Thyroid gland (tissue), 4 donors: ENCODE measurements around the gene EML4. TPM values are rescaled to one million over a fixed set of nuclear protein-coding genes. Genes with fewer than 3 reads are reported as not detected.
"Not testable (repeated sequence)": the region's sequence is repeated elsewhere in the genome, so short reads cannot be mapped to it uniquely, and the experiment has no call there.

Experiments used
- DNase-seq, 2 donors: peaks; one replicate each; pipeline ENCODE4 v3.0.0-alpha.2; 2019
- H3K27ac ChIP-seq, 3 donors: fragments of 200-600 bp; sonication (generic); 1 replicate in 2 of 3; 2 replicates in 1 of 3; pipeline ENCODE4 v1.5.1; 2016 to 2019; ENCODE audit warnings: mild to moderate bottlenecking in 1 of 3, moderate library complexity in 1 of 3
- H3K27me3 ChIP-seq: fragments of 200-600 bp; sonication (generic); one replicate; pipeline ENCODE4 v1.5.1; 2019
- H3K36me3 ChIP-seq, 2 donors: fragments of 200-600 bp; sonication (generic); one replicate each; pipeline ENCODE4 v1.5.1; 2016 to 2019
- H3K4me1 ChIP-seq, 2 donors: fragments of 200-600 bp; sonication (generic); one replicate each; pipeline ENCODE4 v1.5.1; 2017 to 2019
- H3K4me3 ChIP-seq, 3 donors: fragments of 200-600 bp; sonication (generic); replicated peaks in 1 of 3; 1 replicate in 2 of 3; 2 replicates in 1 of 3; pipeline ENCODE4 v1.5.1; 2016; ENCODE audit warnings: mild to moderate bottlenecking in 1 of 3
- H3K9me3 ChIP-seq: fragments of 200-600 bp; sonication (generic); one replicate; pipeline ENCODE4 v1.5.1; 2017
- POLR2A ChIP-seq, 2 donors: fragments of 450-650 bp; IDR thresholded peaks; one replicate each; pipeline ENCODE4 v1.6.1; 2017; ENCODE audit warnings: antibody characterized with exemption in 2 of 2, mild to moderate bottlenecking in 2 of 2, moderate library complexity in 1 of 2
- WGBS, 2 donors: methylation state at CpG; one replicate each; pipeline ENCODE4 v1.1.5; 2017; 5-methylcytosine and 5-hydroxymethylcytosine counted together
- intact Hi-C: fragments of 100-400 bp; cut with DNase I; formaldehyde crosslinking; loops from one replicate; pipeline ENCODE4 v1.15.1; 2023
- total RNA-seq, 4 donors: library from RNA; depleted of rRNA; stranded (reverse); fragments of >200 nt; gene quantifications; one replicate each; pipeline ENCODE4 v1.2.3, GENCODE V29; 2016
- TF ChIP-seq, protein P1 (sequence below), 6 experiments: fragments of 200-600 bp in 3 of 6; fragments of 450-650 bp in 3 of 6; sonication (generic) in 3 of 6; IDR thresholded peaks; one replicate each; pipeline ENCODE4 v1.5.1; 2016 to 2019; ENCODE audit warnings: antibody characterized with exemption in 6 of 6, mild to moderate bottlenecking in 2 of 6, inconsistent platforms in 1 of 6, moderate library complexity in 1 of 6

The EML4 gene
- total RNA-seq, 4 donors from 2014 or later = 52.5 to 67.2 (median 64.7) TPM

DNA sequence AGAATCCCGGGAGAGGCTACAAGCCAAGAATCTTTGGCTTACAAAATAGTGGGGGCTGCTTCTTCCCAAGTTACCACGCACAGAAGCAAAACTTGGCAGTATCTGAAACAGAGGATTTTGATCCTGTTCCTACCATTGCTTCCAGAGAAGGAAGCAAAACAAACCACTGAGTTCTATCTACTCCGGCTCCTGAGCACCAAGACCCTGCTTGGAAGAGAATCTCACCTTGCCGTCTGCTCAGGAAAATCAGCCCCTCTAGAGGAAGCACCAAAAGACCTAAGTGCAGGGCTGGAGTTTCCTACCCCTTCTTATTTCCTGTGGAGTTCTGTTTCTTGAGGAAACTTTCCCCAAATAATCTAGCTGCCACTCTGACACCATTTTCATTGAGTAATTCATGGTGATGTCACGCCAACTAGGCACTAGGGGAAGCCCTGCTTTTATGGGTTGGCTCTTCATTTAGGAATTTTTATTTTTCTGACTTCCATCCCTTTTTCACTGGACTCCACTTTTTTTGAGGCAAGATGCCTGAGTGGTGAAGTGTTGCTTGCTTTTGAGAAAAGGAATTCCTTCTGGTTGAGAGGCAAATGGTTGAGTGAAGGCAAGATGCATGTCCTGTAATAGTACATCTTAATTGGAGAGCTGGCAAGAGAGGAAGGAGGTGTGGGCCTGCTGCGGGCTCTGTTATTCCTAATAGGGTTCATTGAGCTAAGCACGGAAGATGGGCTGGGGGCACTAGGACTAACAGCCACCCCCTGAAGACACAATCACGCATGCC lies 36.8 kb upstream of the EML4 start:
- Histone ChIP-seq H3K27ac (peak overlapping the region; percentile 59 to 94 (median 87)), H3K4me1 (peaks cover 37 to 60% of the 10 kb centered on the region in 2 donors), H3K4me3 (no peak overlapping the region), H3K27me3 (no peaks in the 10 kb centered on the region), H3K9me3 (no peaks in the 10 kb centered on the region), H3K36me3 (no peaks in the 10 kb centered on the region)
- WGBS, 2 donors = 19 to 22% methylated on average over 8 of the region's 8 CpGs
- intact Hi-C loops = no loop called here
- TF ChIP-seq, protein P1, sequence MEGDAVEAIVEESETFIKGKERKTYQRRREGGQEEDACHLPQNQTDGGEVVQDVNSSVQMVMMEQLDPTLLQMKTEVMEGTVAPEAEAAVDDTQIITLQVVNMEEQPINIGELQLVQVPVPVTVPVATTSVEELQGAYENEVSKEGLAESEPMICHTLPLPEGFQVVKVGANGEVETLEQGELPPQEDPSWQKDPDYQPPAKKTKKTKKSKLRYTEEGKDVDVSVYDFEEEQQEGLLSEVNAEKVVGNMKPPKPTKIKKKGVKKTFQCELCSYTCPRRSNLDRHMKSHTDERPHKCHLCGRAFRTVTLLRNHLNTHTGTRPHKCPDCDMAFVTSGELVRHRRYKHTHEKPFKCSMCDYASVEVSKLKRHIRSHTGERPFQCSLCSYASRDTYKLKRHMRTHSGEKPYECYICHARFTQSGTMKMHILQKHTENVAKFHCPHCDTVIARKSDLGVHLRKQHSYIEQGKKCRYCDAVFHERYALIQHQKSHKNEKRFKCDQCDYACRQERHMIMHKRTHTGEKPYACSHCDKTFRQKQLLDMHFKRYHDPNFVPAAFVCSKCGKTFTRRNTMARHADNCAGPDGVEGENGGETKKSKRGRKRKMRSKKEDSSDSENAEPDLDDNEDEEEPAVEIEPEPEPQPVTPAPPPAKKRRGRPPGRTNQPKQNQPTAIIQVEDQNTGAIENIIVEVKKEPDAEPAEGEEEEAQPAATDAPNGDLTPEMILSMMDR (IDR thresholded peaks at IDR 0.05) = no peak
- TF ChIP-seq POLR2A (IDR thresholded peaks at IDR 0.05) = no peak
- no peak for DNase-seq

DNA sequence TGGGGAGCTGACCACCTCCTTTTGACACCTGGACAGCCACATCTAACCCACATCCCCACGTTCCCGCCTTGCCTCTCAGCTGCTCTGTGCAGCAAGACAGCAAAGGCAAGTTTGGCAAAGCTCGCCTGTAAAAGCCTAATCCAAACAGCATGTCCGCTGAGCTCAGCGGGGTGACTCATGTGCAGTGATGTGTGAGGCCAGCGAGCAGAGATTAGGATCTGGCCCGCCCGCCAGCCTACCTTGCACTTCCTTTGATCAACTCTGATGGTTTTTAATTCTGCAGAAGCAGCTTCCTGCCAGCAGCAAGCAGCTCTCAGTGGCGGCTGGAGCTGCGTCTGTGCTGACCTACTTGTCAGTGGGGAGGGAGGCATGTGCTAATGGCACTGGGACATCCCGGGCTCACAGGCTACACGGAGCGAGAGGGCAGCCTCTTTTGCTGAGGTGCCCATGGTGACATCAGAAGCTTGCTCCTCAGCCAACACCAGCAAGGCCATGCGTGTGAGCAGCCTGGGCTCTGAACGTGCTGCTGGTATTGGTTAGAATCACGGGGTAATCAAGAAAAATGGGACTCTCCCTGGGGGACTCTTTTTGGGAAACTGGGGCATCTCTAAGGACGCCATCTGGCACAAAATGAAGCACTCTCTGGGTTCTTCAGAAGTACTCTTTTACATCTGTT lies 36.0 kb upstream of the EML4 start:
- H3K36me3 ChIP-seq = no peaks in the 10 kb centered on the region
- H3K9me3 ChIP-seq = no peaks in the 10 kb centered on the region
- intact Hi-C loops = no loop called here
- peaks cover 31 to 60% of the 10 kb centered on the region in 2 donors for H3K4me1 ChIP-seq
- DNase-seq = peak; percentile 97 to 98
- H3K27ac ChIP-seq = peak overlapping the region; percentile 83 to 94 (median 87)
- H3K4me3 ChIP-seq = no peak overlapping the region
- 1 to 2% methylated on average over 14 to 16 of the region's 17 CpGs for WGBS, 2 donors
- TF ChIP-seq, protein P1 (IDR thresholded peaks at IDR 0.05) = no peak
- peak in 1 of 2 donors; percentile 81 for TF ChIP-seq POLR2A (IDR thresholded peaks at IDR 0.05)
- H3K27me3 ChIP-seq = no peaks in the 10 kb centered on the region

DNA sequence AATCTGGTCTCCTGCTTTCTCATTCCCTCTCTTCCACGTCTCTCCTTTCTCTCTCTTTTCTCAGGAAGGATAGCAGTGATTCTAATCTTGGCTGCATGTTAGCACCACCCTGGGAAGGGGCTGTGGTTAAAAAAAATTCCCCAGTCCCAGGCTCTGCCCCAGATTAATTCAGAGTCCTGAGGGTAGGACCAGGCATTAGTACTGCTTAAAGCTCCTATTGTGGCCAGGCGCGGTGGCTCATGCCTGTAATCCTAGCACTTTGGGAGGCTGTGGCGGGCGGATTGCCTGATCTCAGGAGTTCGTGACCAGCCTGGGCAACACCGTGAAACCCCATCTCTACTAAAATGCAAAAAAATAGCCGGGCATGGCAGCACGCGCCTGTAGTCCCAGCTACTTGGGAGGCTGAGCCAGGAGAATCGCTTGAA lies 35.4 kb upstream of the EML4 start:
- H3K9me3 ChIP-seq = no peaks in the 10 kb centered on the region
- 82 to 85% methylated on average over 11 of the region's 11 CpGs for WGBS, 2 donors
- H3K27me3 ChIP-seq = no peaks in the 10 kb centered on the region
- peak overlapping the region; percentile 83 to 94 (median 87) for H3K27ac ChIP-seq
- H3K4me1 ChIP-seq = peaks cover 26 to 59% of the 10 kb centered on the region in 2 donors
- no peaks in the 10 kb centered on the region for H3K36me3 ChIP-seq
- no peak overlapping the region for H3K4me3 ChIP-seq
- intact Hi-C loops = no loop called here
- TF ChIP-seq POLR2A (IDR thresholded peaks at IDR 0.05) = no peak
- TF ChIP-seq, protein P1 (IDR thresholded peaks at IDR 0.05) = no peak
- peak; percentile 23 to 31 for DNase-seq

DNA sequence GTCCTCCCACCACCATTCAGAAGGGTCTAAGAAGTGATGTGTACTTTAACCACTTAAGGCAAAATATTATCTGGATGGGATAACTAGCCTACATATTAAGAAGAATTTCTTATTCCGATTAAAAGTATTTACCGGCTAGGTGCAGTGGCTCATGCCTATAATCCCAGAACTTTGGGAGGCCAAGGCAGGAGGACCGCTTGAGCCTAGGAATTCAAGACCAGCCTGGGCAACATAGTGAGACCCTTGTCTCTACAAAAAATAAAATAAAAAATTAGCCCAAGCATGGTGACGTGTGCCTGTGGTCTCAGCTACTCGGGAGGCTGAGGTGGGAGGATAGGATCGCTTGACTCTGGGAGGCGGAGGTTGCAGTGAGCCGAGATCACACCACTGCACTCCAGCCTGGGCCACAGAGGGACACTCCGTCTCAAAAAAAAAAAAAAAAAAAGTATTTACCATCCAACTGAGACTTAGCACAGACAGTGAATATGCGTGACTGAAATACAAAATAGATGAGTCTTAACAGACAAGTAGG lies 34.7 kb upstream of the EML4 start:
- H3K4me3 ChIP-seq, H3K36me3 ChIP-seq, intact Hi-C loops, H3K27me3 ChIP-seq, DNase-seq, H3K9me3 ChIP-seq: not testable (repeated sequence)
- WGBS, 2 donors = 86 to 87% methylated on average over 10 of the region's 10 CpGs
- peak overlapping the region in 1 of 3 donors; percentile 87 for H3K27ac ChIP-seq
- H3K4me1 ChIP-seq = peaks cover 32 to 60% of the 10 kb centered on the region in 2 donors

DNA sequence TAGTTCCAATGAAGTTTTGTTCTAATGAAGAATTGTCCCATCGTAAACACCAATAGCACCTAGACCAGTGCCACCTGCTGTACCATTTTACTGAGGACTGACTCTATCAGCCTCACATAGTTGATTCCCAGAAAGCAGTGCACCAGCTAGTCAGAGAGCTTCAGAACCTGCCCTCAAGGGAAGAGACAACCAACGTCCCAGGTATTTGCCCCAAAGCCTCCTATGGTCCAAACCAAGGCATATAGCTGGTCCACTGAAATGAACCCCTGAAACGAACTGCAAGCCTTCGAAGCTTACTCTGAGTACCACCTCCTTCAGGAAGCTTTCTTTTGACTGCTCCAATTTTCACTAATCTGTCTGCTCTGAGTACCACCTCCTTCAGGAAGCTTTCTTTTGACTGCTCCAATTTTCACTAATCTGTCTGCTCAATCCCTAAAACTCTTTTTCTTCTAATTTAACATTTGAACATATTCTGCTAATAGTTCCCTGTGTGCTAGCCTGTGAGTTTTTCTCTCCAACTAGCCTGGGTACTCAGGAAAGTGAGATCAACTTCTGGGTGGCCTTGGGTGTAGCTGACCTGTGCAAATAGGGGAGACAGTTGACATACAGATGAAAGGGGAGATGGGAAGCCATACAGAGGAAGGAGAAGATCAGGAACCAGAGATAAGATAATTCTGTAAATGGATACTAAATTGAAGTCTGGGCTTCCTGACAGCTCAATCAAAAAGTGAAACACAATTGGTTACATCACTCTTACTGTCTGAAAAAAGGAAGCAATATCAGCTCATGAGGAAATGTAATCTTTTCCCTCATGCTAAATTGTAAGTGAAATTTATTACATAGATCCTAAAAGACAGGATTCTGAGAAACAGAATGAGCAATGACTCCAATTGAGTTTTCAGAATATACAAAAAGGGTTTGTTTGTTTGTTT lies 33.5 kb upstream of the EML4 start:
- intact Hi-C loops = no loop called here
- Histone ChIP-seq H3K27ac (no peak overlapping the region), H3K4me3 (no peak overlapping the region), H3K9me3 (no peaks in the 10 kb centered on the region), H3K27me3 (no peaks in the 10 kb centered on the region), H3K36me3 (no peaks in the 10 kb centered on the region), H3K4me1 (peaks cover 32 to 69% of the 10 kb centered on the region in 2 donors)
- no peak for TF ChIP-seq POLR2A (IDR thresholded peaks at IDR 0.05)
- TF ChIP-seq, protein P1 (IDR thresholded peaks at IDR 0.05) = no peak
- no peak for DNase-seq
- WGBS, 2 donors = 80 to 88% methylated on average over 4 of the region's 4 CpGs
